KBM-7 (cell line): ENCODE measurements around the gene OXLD1.
A peak's percentile ranks its signal among the peaks of the same experiment; 100 is the strongest.
"Not testable (repeated sequence)": the region's sequence is repeated elsewhere in the genome, so short reads cannot be mapped to it uniquely, and the experiment has no call there.

ENCODE experiments used
- DNase-seq: peaks from one replicate; pipeline ENCODE4 v3.0.0-alpha.2; 2015
- in situ Hi-C: fragments of 300-500 bp; cut with MboI; formaldehyde crosslinking; loops from 2 replicates; pipeline ENCODE4 v1.14.3; 2020; ENCODE audit warnings: low sequenced_read_pairs, low pct_unique_long_range_greater_than_20kb, mixed read lengths

The OXLD1 gene

GRCh38 chr17:81686614-81687013, 20.2 kb upstream of the OXLD1 start:
- in situ Hi-C loops, result no loop called here
- no peak for DNase-seq

DNA sequence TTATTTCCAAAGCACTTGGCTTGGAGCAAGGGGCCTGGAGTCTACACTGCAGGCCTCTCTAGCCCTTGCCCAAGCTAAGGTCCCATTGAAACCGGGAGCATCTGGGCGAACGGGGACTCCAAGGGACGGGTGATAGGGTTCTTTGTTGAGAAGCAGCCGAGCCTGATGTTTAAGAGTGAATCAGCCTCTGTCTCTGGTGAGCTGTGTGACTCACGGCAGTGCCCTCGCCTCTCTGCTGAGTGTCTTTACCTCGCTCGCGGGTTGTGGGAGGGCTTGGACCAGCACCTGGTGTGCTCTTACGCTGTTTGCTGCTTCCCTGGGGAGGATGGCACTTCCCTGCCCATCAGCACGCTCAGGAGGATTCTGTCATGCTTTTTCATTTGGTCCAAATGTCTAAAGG, 18.7 kb upstream of the OXLD1 start:
- DNase-seq, result no peak
- in situ Hi-C loops, result no loop called here

DNA sequence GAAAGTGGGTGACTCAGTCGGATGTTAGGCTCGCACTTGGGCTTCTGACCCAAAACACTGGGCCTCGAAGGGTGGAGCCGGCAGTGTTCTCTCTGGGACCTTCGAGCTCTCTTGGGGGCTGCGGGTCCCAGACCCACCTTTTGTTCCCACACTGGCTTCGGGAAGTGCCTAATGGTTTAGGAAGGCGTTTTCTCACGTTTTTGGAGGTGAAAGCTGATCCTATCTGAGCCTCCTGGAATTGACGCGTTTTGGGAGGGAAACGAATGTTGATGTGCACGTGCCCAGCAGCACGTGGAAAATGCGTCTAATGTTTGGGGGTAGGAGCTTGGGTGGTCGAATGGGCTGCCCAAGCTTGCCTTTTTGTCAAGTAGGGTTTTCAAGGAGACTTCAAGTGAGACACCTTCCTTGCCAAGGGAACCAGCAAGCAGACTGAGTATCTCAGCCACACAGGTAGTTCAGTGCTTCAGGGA, 18.1 kb upstream of the OXLD1 start:
- DNase-seq, result no peak
- in situ Hi-C loops, result no loop called here

- DNase-seq, result peak; percentile 99
- in situ Hi-C loops, result no loop called here
These were observed 17.4 kb upstream of the OXLD1 start, which contains the start of the genes ARL16 and HGS for GRCh38 chr17:81683584-81684441. TSS of gene ARL16 (minus strand) at chr17:81683797. CDS start at chr17:81683753, 44 bp downstream. TSS of gene HGS (plus strand) at chr17:81684011. CDS start at chr17:81684067, 56 bp downstream.

- in situ Hi-C loops, result no loop called here
- DNase-seq, result peak; percentile 31
These were observed 16.8 kb upstream of the OXLD1 start for GRCh38 chr17:81683208-81683583.

GRCh38 chr17:81682565-81683207, 16.3 kb upstream of the OXLD1 start:
- DNase-seq, result peak; percentile 36
- in situ Hi-C loops, result no loop called here

DNA sequence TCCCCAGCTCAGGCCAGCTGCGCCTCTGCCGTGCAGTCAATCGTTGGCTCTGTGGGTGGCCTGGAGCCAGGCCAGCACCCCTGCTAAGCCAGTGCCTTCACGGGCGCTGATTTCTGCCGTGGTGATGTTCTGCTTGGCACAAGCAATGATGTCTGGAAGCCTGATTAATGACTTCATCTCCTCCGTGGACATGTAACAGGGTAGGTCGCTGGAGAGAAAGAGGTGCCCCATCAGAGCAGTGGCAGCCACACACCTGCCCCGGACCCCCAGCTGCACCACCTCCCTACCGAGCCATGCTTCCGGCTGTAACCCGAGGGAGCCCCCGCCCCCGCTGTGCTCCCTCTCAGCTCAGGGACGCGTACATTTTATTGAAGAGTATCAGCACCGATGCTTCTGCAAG, 15.3 kb upstream of the OXLD1 start:
- in situ Hi-C loops, result no loop called here
- DNase-seq, result no peak

DNA sequence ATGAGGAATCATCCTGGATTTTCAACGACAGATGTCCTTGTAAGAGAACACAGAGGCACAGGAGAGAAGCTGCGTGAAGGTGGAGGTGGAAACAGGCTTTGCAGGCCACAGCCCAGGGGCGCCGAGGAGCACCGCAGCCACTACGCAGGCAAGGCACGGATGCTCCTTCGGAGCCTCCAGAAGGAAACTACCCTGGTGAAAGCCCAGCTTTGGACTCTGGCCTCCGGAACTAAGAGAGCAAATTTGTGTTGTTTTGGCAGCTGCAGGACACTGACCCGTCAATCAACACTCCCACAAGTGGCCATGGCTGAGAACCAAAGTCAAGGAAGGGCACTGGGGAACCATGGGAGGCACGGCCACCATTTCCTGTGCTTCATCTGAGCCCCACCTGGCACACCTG, 13.7 kb upstream of the OXLD1 start:
- in situ Hi-C loops, result no loop called here
- no peak for DNase-seq

GRCh38 chr17:81676906-81677305, 10.5 kb upstream of the OXLD1 start:
- DNase-seq, result no peak
- in situ Hi-C loops, result no loop called here

- in situ Hi-C loops, result not testable (repeated sequence)
- peak; percentile 70 for DNase-seq
These were observed 9.3 kb upstream of the OXLD1 start for GRCh38 chr17:81675515-81676221.

- in situ Hi-C loops, result no loop called here
- no peak for DNase-seq
These were observed 7.3 kb upstream of the OXLD1 start for GRCh38 chr17:81673561-81674258.

DNA sequence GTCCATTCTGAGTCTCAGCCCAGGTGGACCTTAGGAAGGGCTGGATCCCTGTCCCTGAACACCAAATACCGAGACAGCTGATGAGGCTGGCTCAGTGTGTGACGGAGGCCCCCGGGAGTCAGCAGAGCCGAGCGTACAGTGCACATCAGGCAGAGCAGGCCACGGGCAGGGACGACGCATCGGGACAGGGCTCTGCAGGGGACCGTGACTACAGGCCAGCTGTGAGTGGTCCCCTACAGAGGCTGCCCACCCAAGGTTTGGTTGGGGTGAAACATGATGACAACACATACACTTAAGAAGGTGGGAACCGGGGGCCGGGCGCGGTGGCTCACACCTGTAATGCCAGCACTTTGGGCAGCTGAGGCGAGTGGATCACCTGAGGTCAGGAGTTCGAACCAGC, 6.5 kb upstream of the OXLD1 start:
- in situ Hi-C loops, result no loop called here
- DNase-seq, result no peak

GRCh38 chr17:81672504-81672903, 6.1 kb upstream of the OXLD1 start:
- DNase-seq, result no peak
- in situ Hi-C loops, result no loop called here

- peak; percentile 62 for DNase-seq
- in situ Hi-C loops, result no loop called here
These were observed 1.3 kb upstream of the OXLD1 start for GRCh38 chr17:81667754-81668153.

DNA sequence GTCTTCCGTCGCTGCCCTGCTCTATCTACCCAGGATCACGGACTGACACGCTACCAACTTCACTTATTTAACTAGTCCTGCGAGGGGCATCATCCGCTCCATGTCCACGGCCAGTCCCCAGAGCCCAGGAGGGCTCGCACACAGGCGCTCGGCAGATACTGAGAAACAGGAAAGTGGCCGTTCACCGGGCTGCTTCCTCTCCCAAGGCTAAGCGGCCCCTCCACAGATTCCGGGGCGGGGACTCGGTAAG, 388 bp downstream of the OXLD1 start:
- no peak for DNase-seq
- in situ Hi-C loops, result no loop called here

GRCh38 chr17:81665205-81666091, 957 bp downstream of the OXLD1 start:
- in situ Hi-C loops, result no loop called here
- DNase-seq, result peak; percentile 39

- no peak for DNase-seq
- in situ Hi-C loops, result no loop called here
These were observed 2.3 kb downstream of the OXLD1 start for GRCh38 chr17:81664051-81664470.

DNA sequence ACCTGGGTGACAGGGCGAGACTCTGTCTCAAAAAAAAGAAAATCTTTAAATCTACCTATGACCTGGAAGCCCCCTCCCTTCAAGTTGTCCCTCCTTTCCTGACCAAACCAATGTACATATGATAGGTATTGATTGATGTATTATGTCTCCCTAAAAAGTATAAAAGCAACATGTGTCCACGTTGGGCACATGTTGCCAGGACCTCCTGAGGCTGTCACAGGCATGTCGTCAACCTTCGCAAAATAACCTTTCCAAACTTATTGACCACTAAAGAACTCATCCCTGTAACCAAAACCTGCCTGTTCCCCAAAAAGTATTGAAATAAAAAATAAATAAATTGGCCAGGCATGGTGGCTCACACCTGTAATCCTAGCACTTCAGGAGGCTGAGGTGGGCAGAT, 4.4 kb downstream of the OXLD1 start:
- in situ Hi-C loops, result no loop called here
- no peak for DNase-seq

GRCh38 chr17:81660441-81660840, 6.0 kb downstream of the OXLD1 start:
- no peak for DNase-seq
- in situ Hi-C loops, result no loop called here
